ENCODE data around the gene UBP1. TPM values are rescaled to one million over a fixed set of nuclear protein-coding genes. Genes with fewer than 3 reads are reported as not detected.
"Not testable (repeated sequence)": the region's sequence is repeated elsewhere in the genome, so short reads cannot be mapped to it uniquely, and the experiment has no call there.

Gene UBP1
- total RNA-seq, 2 experiments from 2014 or later = 51.2 to 56.2 TPM

DNA sequence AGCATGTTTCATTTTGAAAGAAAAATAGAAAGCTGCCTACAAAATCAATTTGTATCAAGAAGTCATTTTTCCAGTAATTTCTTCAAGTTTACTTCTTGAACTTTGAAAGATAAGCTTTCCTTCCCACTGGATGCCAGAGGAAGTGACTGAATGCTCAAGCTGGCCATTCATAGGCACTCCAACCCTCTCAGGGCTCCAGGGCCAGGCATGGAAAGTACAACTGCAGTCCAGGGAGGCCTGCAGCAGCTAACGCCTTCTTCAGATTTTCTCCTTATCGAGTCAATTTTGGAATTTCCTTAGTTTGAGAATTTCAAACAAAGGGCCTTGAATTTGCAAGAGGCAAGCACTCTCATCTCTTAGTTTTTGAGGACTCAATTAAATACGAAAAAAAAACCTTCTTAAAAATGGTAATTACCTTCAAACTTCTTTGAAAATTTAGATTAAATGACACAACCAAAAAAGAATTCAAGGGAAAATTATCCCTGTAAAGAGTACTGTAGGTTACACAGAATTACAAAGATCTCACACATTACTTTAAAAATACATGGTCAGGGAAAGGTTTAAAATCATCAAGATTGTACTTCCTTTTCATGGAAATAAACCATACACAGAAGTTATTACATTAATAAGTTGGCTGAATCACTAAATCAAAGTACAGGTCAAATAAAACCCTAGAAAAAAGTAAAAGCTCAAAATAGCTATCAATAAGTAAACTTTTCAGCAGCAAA, 2.5 kb downstream of the UBP1 start:
- ChIA-PET POLR2A (interaction anchor here (0.9 to 3.0 kb wide), 5 partner anchors 8 to 361 kb away, joined by 3 to 15 read pairs (median 4); partner anchors contain the start of gene PDCD6IP), CTCF (interaction anchor here (1.0 to 1.9 kb wide), 3 partner anchors 9 to 64 kb away, joined by 3 to 8 read pairs (median 5); no protein-coding TSS in a partner anchor)
- no peak for DNase-seq
- peaks cover 47% of the 10 kb centered on the region for H3K4me1 Mint-ChIP-seq (ENCODE audit: low read depth)
- TF ChIP-seq, protein P1, sequence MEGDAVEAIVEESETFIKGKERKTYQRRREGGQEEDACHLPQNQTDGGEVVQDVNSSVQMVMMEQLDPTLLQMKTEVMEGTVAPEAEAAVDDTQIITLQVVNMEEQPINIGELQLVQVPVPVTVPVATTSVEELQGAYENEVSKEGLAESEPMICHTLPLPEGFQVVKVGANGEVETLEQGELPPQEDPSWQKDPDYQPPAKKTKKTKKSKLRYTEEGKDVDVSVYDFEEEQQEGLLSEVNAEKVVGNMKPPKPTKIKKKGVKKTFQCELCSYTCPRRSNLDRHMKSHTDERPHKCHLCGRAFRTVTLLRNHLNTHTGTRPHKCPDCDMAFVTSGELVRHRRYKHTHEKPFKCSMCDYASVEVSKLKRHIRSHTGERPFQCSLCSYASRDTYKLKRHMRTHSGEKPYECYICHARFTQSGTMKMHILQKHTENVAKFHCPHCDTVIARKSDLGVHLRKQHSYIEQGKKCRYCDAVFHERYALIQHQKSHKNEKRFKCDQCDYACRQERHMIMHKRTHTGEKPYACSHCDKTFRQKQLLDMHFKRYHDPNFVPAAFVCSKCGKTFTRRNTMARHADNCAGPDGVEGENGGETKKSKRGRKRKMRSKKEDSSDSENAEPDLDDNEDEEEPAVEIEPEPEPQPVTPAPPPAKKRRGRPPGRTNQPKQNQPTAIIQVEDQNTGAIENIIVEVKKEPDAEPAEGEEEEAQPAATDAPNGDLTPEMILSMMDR (IDR thresholded peaks at IDR 0.05) = no peak
- H3K27me3 Mint-ChIP-seq = no peaks in the 10 kb centered on the region
- peak overlapping the region; percentile 82 for H3K27ac Mint-ChIP-seq
- H3K36me3 Mint-ChIP-seq (ENCODE audit: low read depth) = peaks cover 8% of the 10 kb centered on the region
- ATAC-seq = no peak
- no peaks in the 10 kb centered on the region for H3K9me3 Mint-ChIP-seq
- peak overlapping the region; percentile 87 for H3K4me3 Mint-ChIP-seq
- intact Hi-C loops (cut with micrococcal nuclease) = loop anchor here (10.0 kb wide), 1 partner anchor 347 kb away; no protein-coding TSS in a partner anchor

- CTCF ChIA-PET = interaction anchor here (0.9 kb wide), 1 partner anchor 353 kb away, joined by 3 read pairs; no protein-coding TSS in a partner anchor
- peaks cover 74% of the 10 kb centered on the region for H3K4me1 Mint-ChIP-seq (ENCODE audit: low read depth)
- ATAC-seq = no peak
- TF ChIP-seq, protein P1 (IDR thresholded peaks at IDR 0.05) = no peak
- DNase-seq = no peak
- intact Hi-C loops (cut with micrococcal nuclease) = loop anchor here (10.0 kb wide), 1 partner anchor 351 kb away; no protein-coding TSS in a partner anchor
- no peaks in the 10 kb centered on the region for H3K27me3 Mint-ChIP-seq
- H3K27ac Mint-ChIP-seq = peak overlapping the region; percentile 70
- no peaks in the 10 kb centered on the region for H3K9me3 Mint-ChIP-seq
- H3K4me3 Mint-ChIP-seq = no peak overlapping the region
- POLR2A ChIA-PET = no interaction called here
- H3K36me3 Mint-ChIP-seq (ENCODE audit: low read depth) = peaks cover 13% of the 10 kb centered on the region
Observed at GRCh38 chr3:33433843-33434242, 6.4 kb downstream of the UBP1 start.

DNA sequence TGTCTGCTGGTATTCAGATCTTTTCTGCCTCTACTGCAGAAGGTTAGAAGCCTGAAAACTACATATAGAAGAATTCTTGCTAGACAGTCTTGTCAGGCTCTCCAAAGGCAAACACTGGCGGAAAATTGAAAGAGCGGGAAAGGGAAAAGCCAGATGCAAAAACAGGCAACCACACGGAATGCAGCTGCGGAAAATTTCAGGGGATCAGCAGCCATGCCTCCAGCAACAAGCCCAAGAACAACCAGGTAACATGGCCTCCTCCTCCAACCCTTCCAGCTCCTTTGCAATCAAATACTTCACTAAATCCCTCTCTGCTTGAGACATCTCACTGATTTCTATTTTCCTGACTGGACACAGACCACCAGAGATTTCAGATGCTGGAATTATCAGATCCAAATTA, 9.6 kb downstream of the UBP1 start:
- Mint-ChIP-seq H3K27me3 (no peaks in the 10 kb centered on the region), H3K4me1 (ENCODE audit: low read depth) (peaks cover 64% of the 10 kb centered on the region), H3K9me3 (no peaks in the 10 kb centered on the region), H3K36me3 (ENCODE audit: low read depth) (peaks cover 14% of the 10 kb centered on the region), H3K27ac (no peak overlapping the region), H3K4me3 (no peak overlapping the region)
- CTCF ChIA-PET = no interaction called here
- ATAC-seq (no peak), DNase-seq (no peak)
- POLR2A ChIA-PET = interaction anchor here (3.3 kb wide), 1 partner anchor 8 kb away, joined by 15 read pairs; the partner anchor contains the start of gene UBP1
- intact Hi-C loops (cut with micrococcal nuclease) = loop anchor here (10.0 kb wide), 1 partner anchor 354 kb away; no protein-coding TSS in a partner anchor
- TF ChIP-seq, protein P1 (IDR thresholded peaks at IDR 0.05) = no peak

DNA sequence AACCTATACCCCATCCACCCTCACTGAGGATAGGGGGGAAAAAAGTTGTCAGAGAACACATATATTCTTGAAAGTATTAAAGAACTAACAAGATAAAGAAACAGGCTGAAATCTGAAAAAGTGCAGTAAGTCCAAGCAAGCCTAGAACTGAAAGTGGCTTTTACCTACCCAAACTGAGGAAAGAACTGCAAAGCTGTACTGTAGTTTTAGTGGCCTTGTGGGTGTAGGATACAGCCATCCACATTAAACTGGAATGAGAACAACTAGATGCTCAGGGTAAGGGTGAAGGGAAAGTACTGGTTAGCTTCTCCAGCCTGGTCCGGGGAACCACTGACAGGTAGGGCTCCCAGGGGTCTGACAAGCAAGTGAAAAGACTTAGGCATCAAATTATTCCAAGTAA, 10.1 kb downstream of the UBP1 start:
- H3K4me3 Mint-ChIP-seq = no peak overlapping the region
- DNase-seq (no peak), ATAC-seq (peak; percentile 19)
- ChIA-PET CTCF (interaction anchor here (1.1 to 1.6 kb wide), 2 partner anchors 57 to 357 kb away, joined by 3 to 4 read pairs; no protein-coding TSS in a partner anchor), POLR2A (interaction anchor here (0.6 to 3.3 kb wide), 2 partner anchors 9 to 21 kb away, joined by 5 to 15 read pairs; partner anchors contain the start of gene UBP1)
- peak overlapping the region; percentile 74 for H3K27ac Mint-ChIP-seq
- H3K9me3 Mint-ChIP-seq = no peaks in the 10 kb centered on the region
- intact Hi-C loops (cut with micrococcal nuclease) = loop anchor here (10.0 kb wide), 1 partner anchor 355 kb away; no protein-coding TSS in a partner anchor
- peaks cover 60% of the 10 kb centered on the region for H3K4me1 Mint-ChIP-seq (ENCODE audit: low read depth)
- peaks cover 16% of the 10 kb centered on the region for H3K36me3 Mint-ChIP-seq (ENCODE audit: low read depth)
- TF ChIP-seq, protein P1 (IDR thresholded peaks at IDR 0.05) = no peak
- no peaks in the 10 kb centered on the region for H3K27me3 Mint-ChIP-seq

GRCh38 chr3:33429306-33429705, 10.9 kb downstream of the UBP1 start:
- POLR2A ChIA-PET = interaction anchor here (0.6 to 3.3 kb wide), 2 partner anchors 9 to 22 kb away, joined by 5 to 15 read pairs; partner anchors contain the start of gene UBP1
- CTCF ChIA-PET = interaction anchor here (1.1 to 1.6 kb wide), 3 partner anchors 9 to 358 kb away, joined by 3 to 5 read pairs (median 4); no protein-coding TSS in a partner anchor
- H3K27me3 Mint-ChIP-seq; DNase-seq; H3K4me3 Mint-ChIP-seq; H3K9me3 Mint-ChIP-seq; ATAC-seq; intact Hi-C loops (cut with micrococcal nuclease): not testable (repeated sequence)
- H3K4me1 Mint-ChIP-seq (ENCODE audit: low read depth) = peaks cover 60% of the 10 kb centered on the region
- H3K36me3 Mint-ChIP-seq (ENCODE audit: low read depth) = peaks cover 19% of the 10 kb centered on the region
- H3K27ac Mint-ChIP-seq = peak overlapping the region; percentile 74
